ENCODE data around the gene DOCK3.
A peak's percentile ranks its signal among the peaks of the same experiment; 100 is the strongest.

DOCK3 gene

GRCh38 chr3:51373658-51374421 is 699.1 kb downstream of the DOCK3 start:
- DNase-seq = no peak

DNA sequence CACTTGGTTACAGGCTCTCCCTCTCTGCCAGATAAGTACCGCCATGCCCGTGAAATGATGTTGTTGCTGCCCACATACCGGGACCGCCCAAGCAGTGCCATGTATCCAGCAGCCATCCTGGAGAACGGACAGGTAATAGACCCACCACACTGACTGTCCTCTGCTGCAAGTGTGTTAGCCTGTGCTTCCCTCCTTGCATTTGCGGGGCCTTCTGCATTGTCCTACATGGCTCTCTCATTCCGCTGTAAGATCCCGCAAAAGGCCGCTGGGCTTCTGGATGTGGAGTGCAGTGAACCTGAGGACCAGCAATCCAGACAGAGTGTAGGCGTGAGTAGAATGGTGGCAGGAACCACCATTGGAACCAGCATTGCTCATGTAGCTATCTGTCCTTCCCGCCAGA is 699.7 kb downstream of the DOCK3 start:
- no peak for DNase-seq

DNA sequence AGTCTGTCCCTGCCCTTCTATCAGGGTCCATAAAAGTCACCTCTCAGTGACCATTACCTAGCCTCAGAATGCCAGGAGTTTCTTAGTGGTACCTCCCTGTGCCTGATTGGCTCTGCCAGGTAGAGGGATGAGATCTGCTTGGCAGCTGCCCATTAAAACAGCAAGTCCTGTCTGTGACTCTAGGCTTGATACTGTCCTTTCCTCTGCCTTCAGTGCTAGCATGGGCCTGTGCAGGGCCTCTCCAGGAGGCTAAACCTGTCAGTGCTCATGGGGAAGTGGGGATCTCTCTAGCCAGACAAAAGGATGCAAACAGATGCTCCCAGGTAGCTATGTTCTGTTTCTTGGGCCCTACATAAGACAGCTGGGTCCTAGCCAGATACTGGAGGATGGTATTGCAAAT is 700.4 kb downstream of the DOCK3 start:
- DNase-seq = no peak

GRCh38 chr3:51375571-51375970 is 700.8 kb downstream of the DOCK3 start:
- DNase-seq = no peak

DNA sequence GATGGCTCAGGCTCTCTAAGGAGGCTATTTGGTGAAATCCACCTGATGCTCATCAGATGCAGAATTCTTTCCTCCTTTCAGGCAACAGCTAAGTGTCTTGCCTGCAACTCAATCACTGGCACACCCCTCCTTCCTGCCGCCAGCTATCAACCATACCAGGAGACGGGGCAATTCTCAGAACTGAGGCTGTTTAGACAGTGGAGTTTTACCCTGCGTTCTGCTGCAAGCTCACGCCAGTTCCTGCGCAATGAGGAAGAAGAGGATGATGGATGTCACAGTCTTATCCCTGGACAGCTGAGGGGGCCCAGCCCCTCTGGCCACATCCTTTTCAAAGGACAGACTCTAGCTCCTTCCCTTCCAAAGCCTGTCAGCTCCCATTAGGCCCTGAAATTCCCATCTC is 703.3 kb downstream of the DOCK3 start:
- DNase-seq = no peak

DNA sequence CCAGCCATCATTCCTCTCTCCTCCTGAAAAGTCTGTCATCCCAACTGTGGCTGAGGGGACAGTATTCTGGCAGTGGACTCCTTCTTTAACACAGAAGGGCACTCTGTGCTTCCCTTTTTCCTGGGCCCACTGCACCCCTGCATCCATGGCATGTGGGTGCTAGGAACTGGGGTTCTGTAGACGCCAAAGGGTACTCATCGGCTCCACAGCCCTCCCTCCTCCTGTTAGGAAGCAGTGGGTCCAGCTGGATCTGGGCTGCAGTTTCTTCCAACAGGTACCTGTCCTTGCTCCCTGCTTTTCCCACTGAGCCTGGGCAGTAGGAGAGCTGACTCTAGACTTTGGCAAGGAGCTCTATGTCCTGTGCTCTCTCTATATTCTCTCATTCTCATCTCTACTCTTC is 704.0 kb downstream of the DOCK3 start:
- DNase-seq = no peak

DNA sequence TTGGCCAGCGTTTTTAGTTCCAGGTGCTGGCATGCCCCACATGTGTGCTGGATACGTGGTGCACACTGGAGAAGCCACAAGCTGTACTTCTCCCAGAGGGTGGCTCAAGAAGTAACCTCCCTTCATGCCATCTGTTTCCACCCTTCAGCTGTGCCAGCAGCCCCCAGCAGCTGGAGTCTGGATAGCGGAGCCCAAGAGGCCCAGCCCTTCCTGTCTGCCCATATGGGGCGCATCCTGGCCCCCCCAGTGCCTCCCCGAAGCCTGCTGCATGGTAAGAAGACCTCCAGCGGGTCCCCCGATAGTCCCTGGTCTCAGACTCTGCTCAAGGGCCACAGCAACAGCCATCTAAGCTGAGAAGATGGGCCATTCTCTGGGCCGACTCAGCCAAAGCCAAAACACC is 704.6 kb downstream of the DOCK3 start:
- no peak for DNase-seq

DNA sequence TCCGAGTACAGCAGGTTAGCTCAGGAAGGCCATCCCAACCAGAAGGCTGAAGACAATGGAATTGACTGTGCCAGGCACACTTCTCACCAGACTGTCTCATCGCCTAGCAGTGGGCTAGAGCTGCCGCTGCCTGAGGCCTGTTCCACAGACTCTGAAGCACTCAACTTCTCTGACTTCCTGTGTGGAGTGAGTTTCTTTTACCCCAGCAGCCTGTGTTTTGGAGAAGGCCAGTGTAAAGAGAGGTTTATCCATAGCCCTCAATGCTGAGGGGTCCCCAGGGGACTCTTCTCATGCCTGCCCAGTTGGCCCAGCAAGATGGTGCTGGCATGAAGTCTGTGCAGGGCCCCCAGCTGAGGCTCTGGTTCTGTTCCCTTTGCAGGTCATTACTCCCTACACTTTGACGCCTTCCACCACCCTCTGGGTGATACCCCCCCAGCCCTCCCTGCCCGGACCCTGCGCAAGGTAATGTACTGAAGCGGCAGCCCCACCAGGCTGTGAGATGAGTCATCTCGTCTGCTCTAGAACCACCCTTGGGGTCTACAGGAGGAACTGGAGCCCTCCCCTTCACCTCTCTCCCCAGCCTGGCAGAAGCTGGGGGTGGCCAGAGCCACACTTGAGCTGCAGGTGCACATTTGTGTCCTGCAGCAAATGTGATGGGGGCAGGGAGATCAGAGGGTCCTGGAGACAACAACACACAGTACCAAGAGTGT is 705.2 kb downstream of the DOCK3 start:
- DNase-seq = no peak

DNA sequence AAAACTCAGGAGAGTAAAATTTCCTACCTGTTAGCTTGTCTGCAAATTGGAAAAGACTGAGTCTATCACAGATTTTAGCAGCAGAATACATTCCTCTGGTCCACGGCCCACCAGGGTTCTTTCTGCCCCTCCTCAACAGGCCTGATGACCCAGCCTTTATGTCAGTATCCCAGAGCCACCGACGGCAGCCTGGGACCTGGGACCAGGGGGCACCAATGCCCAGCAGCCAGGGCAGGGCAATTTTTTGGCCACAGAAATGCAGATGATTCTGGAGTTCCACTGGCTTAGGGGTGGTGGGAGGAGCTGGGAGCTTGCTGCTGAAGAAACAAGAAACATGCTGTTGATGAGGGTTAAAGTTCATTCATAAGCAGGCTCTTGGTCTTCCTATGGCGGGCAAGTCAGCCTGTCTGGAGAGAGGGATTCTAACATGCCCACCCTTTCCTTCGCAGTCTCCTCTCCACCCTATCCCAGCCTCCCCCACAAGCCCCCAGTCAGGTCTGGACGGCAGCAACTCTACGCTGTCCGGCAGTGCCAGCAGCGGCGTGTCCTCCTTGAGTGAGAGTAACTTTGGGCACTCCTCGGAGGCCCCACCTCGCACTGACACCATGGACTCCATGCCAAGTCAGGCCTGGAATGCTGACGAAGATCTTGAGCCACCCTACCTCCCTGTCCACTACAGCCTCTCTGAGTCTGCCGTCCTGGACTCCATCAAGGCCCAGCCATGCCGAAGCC is 706.0 kb downstream of the DOCK3 start:
- no peak for DNase-seq

- no peak for DNase-seq
Measured at GRCh38 chr3:51381333-51381705, 706.6 kb downstream of the DOCK3 start.

GRCh38 chr3:51382076-51382745 is 707.5 kb downstream of the DOCK3 start:
- DNase-seq = no peak

DNA sequence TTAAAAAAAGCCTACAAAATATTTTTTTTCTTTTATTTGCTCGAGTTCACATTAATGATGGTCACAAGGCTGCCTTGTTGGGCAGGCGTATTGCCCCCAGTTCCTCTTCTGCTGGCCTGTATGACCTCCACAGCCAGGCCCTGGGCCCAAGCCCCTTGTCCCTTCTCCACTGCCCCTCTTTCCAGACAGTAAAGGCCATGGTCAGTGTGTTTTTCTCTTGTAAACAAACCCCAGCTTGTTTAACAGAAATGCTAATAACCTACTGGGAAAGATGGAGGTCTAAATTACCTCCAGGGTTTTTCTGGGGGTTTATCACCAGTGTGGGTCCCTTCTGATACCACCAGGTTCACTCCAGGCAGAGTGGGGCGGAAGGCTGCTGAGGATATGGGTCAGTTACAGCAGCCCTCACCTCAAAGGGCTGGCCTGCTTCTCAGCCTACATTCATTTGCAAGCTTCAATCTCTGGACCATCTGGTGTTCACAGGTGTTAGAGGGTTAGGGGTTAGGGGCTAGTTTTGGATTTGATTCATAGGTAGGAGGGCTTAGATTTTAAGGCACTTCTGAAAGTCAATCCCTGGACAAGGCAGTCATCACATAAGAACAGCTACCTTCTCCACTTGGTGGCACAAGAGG is 708.3 kb downstream of the DOCK3 start:
- DNase-seq = no peak

GRCh38 chr3:51384055-51384725 is 709.5 kb downstream of the DOCK3 start:
- DNase-seq = peak; percentile 31 to 63 (median 51)

GRCh38 chr3:51384726-51385473 is 710.2 kb downstream of the DOCK3 start, which contains the start of gene MANF:
TSS of gene MANF (plus strand) at chr3:51385291. CDS start at chr3:51385343, 52 bp downstream.
- peak; percentile 98 to 99 (median 99) for DNase-seq

GRCh38 chr3:51385621-51386091 is 710.9 kb downstream of the DOCK3 start:
- peak in 3 of 4 experiments; percentile 20 to 38 (median 28) for DNase-seq

GRCh38 chr3:51386159-51386851 is 711.6 kb downstream of the DOCK3 start:
- peak in 1 of 4 experiments; percentile 17 for DNase-seq

- no peak for DNase-seq
Measured at GRCh38 chr3:51386852-51387229, 712.1 kb downstream of the DOCK3 start.

DNA sequence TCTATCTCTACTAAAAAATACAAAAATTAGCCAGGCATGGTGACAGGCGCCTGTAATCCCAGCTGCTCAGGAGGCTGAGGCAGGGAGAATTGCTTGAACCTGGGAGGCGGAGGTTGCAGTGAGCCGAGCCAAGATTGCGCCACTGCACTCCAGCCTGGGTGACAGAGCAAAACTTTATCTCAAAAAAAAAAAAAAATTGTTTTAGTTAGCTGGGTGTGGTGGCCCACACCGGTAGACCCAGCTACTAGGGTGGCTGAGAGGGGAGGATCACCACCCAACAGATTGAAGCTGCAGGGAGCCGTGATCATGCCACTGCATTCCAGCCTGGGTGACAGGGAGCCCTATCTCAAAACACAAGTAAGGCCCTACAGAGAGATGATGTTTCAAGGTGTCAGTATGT is 712.6 kb downstream of the DOCK3 start:
- DNase-seq = peak in 1 of 4 experiments; percentile 20

DNA sequence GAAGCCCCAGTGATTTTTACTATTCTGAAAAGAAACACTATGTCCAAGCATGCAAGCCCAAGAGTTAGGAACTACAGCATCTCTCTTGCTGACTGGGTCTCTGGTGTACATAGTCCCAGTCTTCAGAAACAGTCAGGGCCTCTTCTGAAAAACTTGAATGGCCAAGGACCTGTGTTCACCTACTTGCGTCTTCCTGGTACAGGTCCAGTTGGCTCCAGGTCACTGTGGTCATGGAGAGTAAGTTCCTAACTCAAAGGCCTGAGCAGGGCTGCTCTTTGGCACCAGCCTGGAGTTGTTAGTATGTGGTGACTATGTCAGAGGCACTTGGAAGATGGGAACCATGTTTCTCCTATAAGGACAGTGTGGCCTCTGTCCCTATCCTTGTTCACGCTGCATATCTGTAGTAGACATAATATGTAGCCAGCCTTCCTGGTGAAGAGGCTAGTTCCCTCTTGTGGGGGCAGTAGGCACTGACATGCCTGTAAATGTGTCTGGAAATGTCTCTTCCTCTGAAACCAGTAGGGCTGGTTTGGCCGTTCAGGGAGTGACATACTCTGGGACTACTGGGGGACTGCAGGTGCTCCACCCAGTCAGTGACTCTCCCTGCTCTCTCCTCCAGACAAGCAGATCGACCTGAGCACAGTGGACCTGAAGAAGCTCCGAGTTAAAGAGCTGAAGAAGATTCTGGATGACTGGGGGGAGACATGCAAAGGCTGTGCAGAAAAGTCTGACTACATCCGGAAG is 713.7 kb downstream of the DOCK3 start:
- peak; percentile 27 to 58 (median 56) for DNase-seq

Measured in suppressor macrophage (primary cell).